Gastrocnemius medialis (tissue), 4 donors: ENCODE results near the gene SLC16A10. TPM values are rescaled to one million over a fixed set of nuclear protein-coding genes. Genes with fewer than 3 reads are reported as not detected.

Source experiments
- ATAC-seq, 2 donors: fragments of 150-250 bp; one replicate each; pipeline ENCODE4 v1.9.1; 2016
- DNase-seq, 2 donors: peaks; one replicate each; pipeline ENCODE4 v3.0.0-alpha.2; 2019
- H3K27ac ChIP-seq, 4 donors: fragments of 200-600 bp; sonication (generic); 1 replicate in 1 of 4; 2 replicates in 3 of 4; pipeline ENCODE4 v1.5.1; 2016 to 2018; ENCODE audit warnings: mild to moderate bottlenecking in 2 of 4, moderate library complexity in 1 of 4
- H3K27me3 ChIP-seq, 3 donors: fragments of 200-600 bp; sonication (generic) in 2 of 3; 1 replicate in 1 of 3; 2 replicates in 2 of 3; pipeline versions ENCODE4 v1.5.1 to v1.6.0; 2016 to 2019; ENCODE audit warnings: mild to moderate bottlenecking in 1 of 3, moderate library complexity in 1 of 3
- H3K36me3 ChIP-seq, 2 donors: fragments of 200-600 bp; sonication (generic) in 1 of 2; one replicate each; pipeline ENCODE4 v1.5.1; 2017 to 2018
- H3K4me1 ChIP-seq, 2 donors: fragments of 200-600 bp; sonication (generic) in 1 of 2; one replicate each; pipeline ENCODE4 v1.5.1; 2016 to 2017; ENCODE audit warnings: mild to moderate bottlenecking in 2 of 2
- H3K4me3 ChIP-seq, 4 donors: fragments of 200-600 bp; sonication (generic) in 3 of 4; 1 replicate in 1 of 4; 2 replicates in 3 of 4; pipeline ENCODE4 v1.5.1; 2016 to 2019; ENCODE audit warnings: mild to moderate bottlenecking in 2 of 4
- H3K9me3 ChIP-seq, 3 donors: fragments of 200-600 bp; sonication (generic) in 2 of 3; 1 replicate in 1 of 3; 2 replicates in 2 of 3; pipeline ENCODE4 v1.5.1; 2016 to 2019
- POLR2A ChIP-seq, 2 donors: fragments of 450-650 bp; IDR thresholded peaks; one replicate each; pipeline ENCODE4 v1.6.1; 2017; ENCODE audit warnings: antibody characterized with exemption in 2 of 2, mild to moderate bottlenecking in 2 of 2, moderate library complexity in 2 of 2
- in situ Hi-C, 4 donors: fragments of 200-750 bp; cut with MboI; loops; one replicate each; pipeline versions ENCODE4 v1.15.0 to v1.8.0; 2017; ENCODE audit warnings: low sequenced_read_pairs in 4 of 4
- intact Hi-C: fragments of 100-400 bp; cut with DNase I; formaldehyde crosslinking; loops from one replicate; pipeline ENCODE4 v1.15.1; 2023; ENCODE audit warnings: low total_unique reads
- total RNA-seq, 4 donors: library from RNA; depleted of rRNA; stranded (reverse); fragments of >200 nt; gene quantifications; one replicate each; pipeline versions ENCODE4 v1.1.0 to v1.2.3, GENCODE V29; 2016
- TF ChIP-seq, protein P1 (sequence below), 5 experiments: fragments of 450-650 bp in 3 of 5; fragments of 200-600 bp in 2 of 5; sonication (generic) in 2 of 5; IDR thresholded peaks in 4 of 5; conservative IDR thresholded peaks in 1 of 5; 1 replicate in 4 of 5; 2 replicates in 1 of 5; pipeline ENCODE4 v1.5.1; 2016 to 2019; ENCODE audit warnings: antibody characterized with exemption in 5 of 5, mild to moderate bottlenecking in 3 of 5, moderate library complexity in 3 of 5

SLC16A10 gene
- total RNA-seq, 4 donors from 2014 or later, result 81.5 to 167 (median 144) TPM

DNA sequence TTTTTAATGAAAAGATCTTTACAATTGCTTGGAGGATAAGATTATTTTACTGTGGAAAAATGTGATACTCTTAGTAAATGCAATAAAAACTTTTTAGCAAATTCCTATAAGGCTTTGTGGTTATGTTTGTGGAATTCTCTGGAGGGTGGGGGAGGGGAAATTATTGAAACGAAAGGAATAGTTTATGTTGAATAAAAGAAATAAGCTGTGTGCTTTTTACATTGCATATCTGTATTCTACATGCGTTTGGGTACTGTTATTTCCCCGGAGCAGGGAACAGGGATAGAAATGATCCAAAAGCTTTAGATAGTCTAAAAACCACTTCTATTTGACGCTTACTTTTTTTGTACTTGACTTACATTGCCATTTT lies 143.8 kb downstream of the SLC16A10 start:
- no peak for ATAC-seq
- in situ Hi-C loops (no loop called here), intact Hi-C loops (no loop called here)
- Histone ChIP-seq H3K36me3 (no peaks in the 10 kb centered on the region), H3K4me1 (peaks cover 28 to 36% of the 10 kb centered on the region in 2 donors), H3K4me3 (no peak overlapping the region), H3K27me3 (no peaks in the 10 kb centered on the region), H3K9me3 (no peaks in the 10 kb centered on the region), H3K27ac (peak overlapping the region in 3 of 4 donors; percentile 84 to 91 (median 85))
- TF ChIP-seq, protein P1, sequence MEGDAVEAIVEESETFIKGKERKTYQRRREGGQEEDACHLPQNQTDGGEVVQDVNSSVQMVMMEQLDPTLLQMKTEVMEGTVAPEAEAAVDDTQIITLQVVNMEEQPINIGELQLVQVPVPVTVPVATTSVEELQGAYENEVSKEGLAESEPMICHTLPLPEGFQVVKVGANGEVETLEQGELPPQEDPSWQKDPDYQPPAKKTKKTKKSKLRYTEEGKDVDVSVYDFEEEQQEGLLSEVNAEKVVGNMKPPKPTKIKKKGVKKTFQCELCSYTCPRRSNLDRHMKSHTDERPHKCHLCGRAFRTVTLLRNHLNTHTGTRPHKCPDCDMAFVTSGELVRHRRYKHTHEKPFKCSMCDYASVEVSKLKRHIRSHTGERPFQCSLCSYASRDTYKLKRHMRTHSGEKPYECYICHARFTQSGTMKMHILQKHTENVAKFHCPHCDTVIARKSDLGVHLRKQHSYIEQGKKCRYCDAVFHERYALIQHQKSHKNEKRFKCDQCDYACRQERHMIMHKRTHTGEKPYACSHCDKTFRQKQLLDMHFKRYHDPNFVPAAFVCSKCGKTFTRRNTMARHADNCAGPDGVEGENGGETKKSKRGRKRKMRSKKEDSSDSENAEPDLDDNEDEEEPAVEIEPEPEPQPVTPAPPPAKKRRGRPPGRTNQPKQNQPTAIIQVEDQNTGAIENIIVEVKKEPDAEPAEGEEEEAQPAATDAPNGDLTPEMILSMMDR (IDR thresholded peaks at IDR 0.05 in 4 of 5, conservative IDR thresholded peaks at IDR 0.05 in 1 of 5), result no peak
- TF ChIP-seq POLR2A (IDR thresholded peaks at IDR 0.05), result no peak
- no peak for DNase-seq

DNA sequence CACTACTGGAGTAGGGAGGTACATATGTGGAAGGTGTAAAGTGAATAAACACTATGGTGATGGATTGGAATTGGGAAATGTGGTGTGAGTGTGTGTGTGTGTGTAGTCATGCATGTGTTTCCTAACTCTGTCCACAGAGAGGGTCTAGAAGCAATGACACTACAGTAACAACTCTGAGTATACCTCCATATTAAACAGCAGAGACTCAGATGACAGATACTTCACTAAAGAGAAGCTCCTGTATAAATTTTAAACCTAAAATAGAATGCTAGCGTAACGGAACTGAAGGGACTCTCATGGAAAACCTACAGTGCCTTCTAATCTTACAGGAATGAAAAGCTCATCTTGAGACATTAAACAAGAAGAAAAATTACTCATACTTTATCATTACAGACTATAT lies 150.5 kb downstream of the SLC16A10 start:
- Histone ChIP-seq H3K27me3 (no peaks in the 10 kb centered on the region), H3K27ac (no peak overlapping the region), H3K4me1 (no peaks in the 10 kb centered on the region), H3K9me3 (no peaks in the 10 kb centered on the region), H3K36me3 (no peaks in the 10 kb centered on the region), H3K4me3 (no peak overlapping the region)
- DNase-seq (no peak), ATAC-seq (no peak)
- in situ Hi-C loops, result no loop called here
- TF ChIP-seq, protein P1 (IDR thresholded peaks at IDR 0.05 in 4 of 5, conservative IDR thresholded peaks at IDR 0.05 in 1 of 5), result no peak
- TF ChIP-seq POLR2A (IDR thresholded peaks at IDR 0.05), result no peak
- intact Hi-C loops, result no loop called here

DNA sequence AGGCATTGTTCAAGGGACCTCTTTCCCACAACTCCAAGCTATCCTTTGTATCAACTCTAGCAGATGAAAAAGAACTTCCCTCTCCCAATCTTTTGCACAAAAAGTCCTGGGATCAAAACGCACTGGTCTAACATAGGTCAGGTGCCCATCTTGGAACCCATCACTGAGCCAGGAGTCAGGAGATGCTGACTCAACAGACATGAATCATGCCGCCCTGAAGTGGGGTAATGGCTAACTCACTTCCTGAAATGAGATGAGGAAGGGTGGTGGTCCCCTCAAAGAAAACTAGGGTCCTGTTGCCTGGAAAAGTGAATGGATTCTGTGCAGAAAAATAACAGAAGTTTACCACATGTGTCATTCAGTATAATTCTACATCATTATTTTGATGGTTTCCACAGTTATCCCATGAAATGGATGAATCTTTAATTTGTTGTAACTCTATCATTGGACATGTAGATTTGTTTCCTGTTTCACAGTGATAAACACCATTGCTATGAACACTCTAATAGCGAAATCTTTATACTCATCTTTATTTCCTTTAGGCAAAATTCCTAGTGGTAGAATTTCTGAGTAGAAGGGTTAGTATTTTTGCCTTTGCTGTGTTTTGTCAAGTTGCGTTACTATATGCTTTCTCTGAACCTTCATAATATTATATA lies 151.3 kb downstream of the SLC16A10 start:
- no peak for TF ChIP-seq POLR2A (IDR thresholded peaks at IDR 0.05)
- TF ChIP-seq, protein P1 (IDR thresholded peaks at IDR 0.05 in 4 of 5, conservative IDR thresholded peaks at IDR 0.05 in 1 of 5), result no peak
- peak; percentile 31 to 32 for DNase-seq

DNA sequence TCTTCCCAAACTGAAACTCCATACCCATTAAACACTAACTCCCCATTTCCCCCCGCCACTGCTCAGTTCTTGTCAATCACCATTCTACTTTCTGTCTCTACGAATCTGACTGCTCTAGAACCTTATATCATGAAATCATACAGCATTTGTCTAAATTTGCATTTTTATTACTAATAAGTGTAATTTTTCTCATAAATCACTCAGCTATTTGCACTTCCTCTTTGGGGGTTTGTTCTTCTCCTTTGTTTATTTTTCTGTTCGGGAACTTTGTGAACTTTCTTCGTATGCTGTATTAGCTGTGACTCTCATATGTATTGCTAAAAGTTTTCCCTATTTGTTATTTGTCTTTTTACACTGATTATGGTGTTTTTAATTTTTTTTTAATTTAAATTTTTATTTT lies 152.2 kb downstream of the SLC16A10 start:
- intact Hi-C loops, result no loop called here
- Histone ChIP-seq H3K27me3 (no peaks in the 10 kb centered on the region), H3K9me3 (no peaks in the 10 kb centered on the region), H3K4me3 (no peak overlapping the region), H3K27ac (no peak overlapping the region), H3K36me3 (no peaks in the 10 kb centered on the region), H3K4me1 (no peaks in the 10 kb centered on the region)
- TF ChIP-seq, protein P1 (IDR thresholded peaks at IDR 0.05 in 4 of 5, conservative IDR thresholded peaks at IDR 0.05 in 1 of 5), result no peak
- no peak for TF ChIP-seq POLR2A (IDR thresholded peaks at IDR 0.05)
- in situ Hi-C loops, result no loop called here
- ATAC-seq (no peak), DNase-seq (no peak)

More for the DNA sequence above, 151.3 kb downstream of the SLC16A10 start:
- Histone ChIP-seq H3K36me3 (no peaks in the 10 kb centered on the region), H3K27me3 (no peaks in the 10 kb centered on the region), H3K9me3 (no peaks in the 10 kb centered on the region), H3K27ac (no peak overlapping the region), H3K4me3 (no peak overlapping the region), H3K4me1 (no peaks in the 10 kb centered on the region)
- in situ Hi-C loops, result no loop called here
- intact Hi-C loops, result no loop called here
- peak; percentile 54 to 67 for ATAC-seq

DNA sequence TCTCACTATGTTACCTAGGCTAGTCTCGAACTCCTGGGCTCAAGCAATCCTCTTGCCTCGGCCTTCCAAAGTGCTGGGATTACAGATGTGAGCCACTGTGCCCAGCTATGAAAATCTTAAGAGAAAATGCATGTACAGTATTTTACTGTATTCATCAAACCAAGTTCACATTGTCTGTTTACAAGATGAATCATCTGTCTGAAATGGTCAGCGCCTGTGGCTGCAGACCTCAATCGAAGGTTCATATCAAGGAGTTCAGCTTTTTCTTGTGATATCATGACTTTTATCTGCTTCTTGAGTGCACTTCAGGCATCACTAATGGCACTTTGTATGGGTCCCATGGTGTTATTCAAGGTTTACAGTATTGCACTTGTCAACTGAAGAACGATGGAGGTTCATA lies 155.1 kb downstream of the SLC16A10 start:
- TF ChIP-seq, protein P1 (IDR thresholded peaks at IDR 0.05 in 4 of 5, conservative IDR thresholded peaks at IDR 0.05 in 1 of 5), result no peak
- no peak for TF ChIP-seq POLR2A (IDR thresholded peaks at IDR 0.05)
- in situ Hi-C loops, result no loop called here
- no peak for ATAC-seq

More for the DNA sequence above, 155.1 kb downstream of the SLC16A10 start:
- H3K9me3 ChIP-seq, result no peaks in the 10 kb centered on the region
- no peak for DNase-seq
- H3K4me3 ChIP-seq, result no peak overlapping the region
- intact Hi-C loops, result no loop called here
- H3K27ac ChIP-seq, result no peak overlapping the region
- H3K36me3 ChIP-seq, result no peaks in the 10 kb centered on the region
- H3K4me1 ChIP-seq, result no peaks in the 10 kb centered on the region
- H3K27me3 ChIP-seq, result no peaks in the 10 kb centered on the region
